A673 (cell line): ENCODE results near the gene PDE10A. TPM values are rescaled to one million over a fixed set of nuclear protein-coding genes. Genes with fewer than 3 reads are reported as not detected.

Source experiments
- BruUV-seq: library from RNA; stranded (reverse); fragments of 400-500 nt; replicated peaks from 2 replicates; lab custom pipeline; 2021; lab: Mats Ljungman, UMichigan
- CTCF ChIA-PET: fragments of 300-600 bp; sonication (Branson Sonifier 250); formaldehyde crosslinking; loops from one replicate; lab custom pipeline; 2022; ENCODE audit warnings: antibody characterized with exemption; lab: Charles Lee
- POLR2A ChIA-PET: fragments of 300-600 bp; sonication (Branson Sonifier 250); formaldehyde crosslinking; loops from one replicate; lab custom pipeline; 2022; ENCODE audit warnings: antibody characterized with exemption; ENCODE audit not compliant: low non-redundant PET; lab: Charles Lee
- DNase-seq: peaks from one replicate; pipeline ENCODE4 v3.0.0-alpha.2; 2015; ENCODE audit warnings: low spot score
- H3K27ac ChIP-seq: fragments of 200-600 bp; sonication (generic); 2 replicates; pipeline ENCODE4 v1.5.1; 2016; ENCODE audit warnings: mixed run types, low read depth, mild to moderate bottlenecking, mixed read lengths, antibody characterized with exemption, low read length; ENCODE audit not compliant: poor library complexity, severe bottlenecking
- H3K27me3 ChIP-seq: fragments of 200-600 bp; sonication (generic); replicated peaks from 2 replicates; pipeline ENCODE4 v1.6.1; 2017; ENCODE audit warnings: mixed run types, low read depth, mild to moderate bottlenecking, mixed read lengths, antibody characterized with exemption, low read length; ENCODE audit not compliant: insufficient read depth, poor library complexity
- H3K36me3 ChIP-seq: fragments of 200-600 bp; sonication (generic); 2 replicates; pipeline ENCODE4 v1.6.1; 2016; ENCODE audit warnings: mixed run types, mild to moderate bottlenecking, mixed read lengths, antibody characterized with exemption, low read length; ENCODE audit not compliant: insufficient read depth, poor library complexity, severe bottlenecking
- H3K4me1 ChIP-seq: fragments of 200-600 bp; sonication (generic); 2 replicates; pipeline ENCODE4 v1.6.1; 2017; ENCODE audit warnings: mixed run types, mild to moderate bottlenecking, mixed read lengths, antibody characterized with exemption, low read length; ENCODE audit not compliant: insufficient read depth, poor library complexity, severe bottlenecking
- H3K4me3 ChIP-seq: fragments of 200-600 bp; sonication (generic); 2 replicates; pipeline ENCODE4 v1.5.1; 2016; ENCODE audit warnings: low read depth, mixed run types, mild to moderate bottlenecking, mixed read lengths, low read length; ENCODE audit not compliant: poor library complexity, severe bottlenecking
- H3K9me3 ChIP-seq: fragments of 200-600 bp; sonication (generic); 2 replicates; pipeline ENCODE4 v1.6.1; 2016; ENCODE audit warnings: mixed run types, low read depth, mild to moderate bottlenecking, mixed read lengths, antibody characterized with exemption, low read length; ENCODE audit not compliant: poor library complexity, severe bottlenecking
- EZH2 ChIP-seq: fragments of 200-600 bp; sonication (generic); IDR thresholded peaks from 2 replicates; pipeline ENCODE4 v1.6.1; 2017; ENCODE audit warnings: borderline replicate concordance, low read depth, mild to moderate bottlenecking, mixed read lengths, antibody characterized with exemption, low read length; ENCODE audit not compliant: poor library complexity, severe bottlenecking
- intact Hi-C: fragments of 100-400 bp; cut with micrococcal nuclease; formaldehyde crosslinking; loops from one replicate; pipeline ENCODE4 v1.10.0; 2022; ENCODE audit not compliant: unreplicated experiment
- total RNA-seq: library from RNA; stranded (reverse); gene quantifications from 2 replicates; pipeline ENCODE4 v1.2.3, GENCODE V29; 2021
- TF ChIP-seq, protein P1 (sequence below): fragments of 300-800, 200-600 bp; sonication (generic); conservative IDR thresholded peaks from 2 replicates; pipeline ENCODE4 v1.5.1; 2017; ENCODE audit warnings: low read depth, mild to moderate bottlenecking, antibody characterized with exemption, low read length, moderate library complexity, mixed read lengths

Gene PDE10A
- total RNA-seq, 1 experiment from 2014 or later, result 2.3 TPM

- Histone ChIP-seq H3K4me3 (no peak overlapping the region), H3K27me3 (peaks cover 81% of the 10 kb centered on the region), H3K4me1 (no peaks in the 10 kb centered on the region), H3K9me3 (no peaks in the 10 kb centered on the region), H3K27ac (no peak overlapping the region), H3K36me3 (no peaks in the 10 kb centered on the region)
- no peak for TF ChIP-seq EZH2
- TF ChIP-seq, protein P1, sequence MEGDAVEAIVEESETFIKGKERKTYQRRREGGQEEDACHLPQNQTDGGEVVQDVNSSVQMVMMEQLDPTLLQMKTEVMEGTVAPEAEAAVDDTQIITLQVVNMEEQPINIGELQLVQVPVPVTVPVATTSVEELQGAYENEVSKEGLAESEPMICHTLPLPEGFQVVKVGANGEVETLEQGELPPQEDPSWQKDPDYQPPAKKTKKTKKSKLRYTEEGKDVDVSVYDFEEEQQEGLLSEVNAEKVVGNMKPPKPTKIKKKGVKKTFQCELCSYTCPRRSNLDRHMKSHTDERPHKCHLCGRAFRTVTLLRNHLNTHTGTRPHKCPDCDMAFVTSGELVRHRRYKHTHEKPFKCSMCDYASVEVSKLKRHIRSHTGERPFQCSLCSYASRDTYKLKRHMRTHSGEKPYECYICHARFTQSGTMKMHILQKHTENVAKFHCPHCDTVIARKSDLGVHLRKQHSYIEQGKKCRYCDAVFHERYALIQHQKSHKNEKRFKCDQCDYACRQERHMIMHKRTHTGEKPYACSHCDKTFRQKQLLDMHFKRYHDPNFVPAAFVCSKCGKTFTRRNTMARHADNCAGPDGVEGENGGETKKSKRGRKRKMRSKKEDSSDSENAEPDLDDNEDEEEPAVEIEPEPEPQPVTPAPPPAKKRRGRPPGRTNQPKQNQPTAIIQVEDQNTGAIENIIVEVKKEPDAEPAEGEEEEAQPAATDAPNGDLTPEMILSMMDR, result no peak
- DNase-seq, result no peak
- ChIA-PET CTCF (no interaction called here), POLR2A (no interaction called here)
- intact Hi-C loops, result no loop called here
- BruUV-seq, result no TSS peak
Observed at GRCh38 chr6:165657325-165657680, 5.7 kb downstream of the PDE10A start.

DNA sequence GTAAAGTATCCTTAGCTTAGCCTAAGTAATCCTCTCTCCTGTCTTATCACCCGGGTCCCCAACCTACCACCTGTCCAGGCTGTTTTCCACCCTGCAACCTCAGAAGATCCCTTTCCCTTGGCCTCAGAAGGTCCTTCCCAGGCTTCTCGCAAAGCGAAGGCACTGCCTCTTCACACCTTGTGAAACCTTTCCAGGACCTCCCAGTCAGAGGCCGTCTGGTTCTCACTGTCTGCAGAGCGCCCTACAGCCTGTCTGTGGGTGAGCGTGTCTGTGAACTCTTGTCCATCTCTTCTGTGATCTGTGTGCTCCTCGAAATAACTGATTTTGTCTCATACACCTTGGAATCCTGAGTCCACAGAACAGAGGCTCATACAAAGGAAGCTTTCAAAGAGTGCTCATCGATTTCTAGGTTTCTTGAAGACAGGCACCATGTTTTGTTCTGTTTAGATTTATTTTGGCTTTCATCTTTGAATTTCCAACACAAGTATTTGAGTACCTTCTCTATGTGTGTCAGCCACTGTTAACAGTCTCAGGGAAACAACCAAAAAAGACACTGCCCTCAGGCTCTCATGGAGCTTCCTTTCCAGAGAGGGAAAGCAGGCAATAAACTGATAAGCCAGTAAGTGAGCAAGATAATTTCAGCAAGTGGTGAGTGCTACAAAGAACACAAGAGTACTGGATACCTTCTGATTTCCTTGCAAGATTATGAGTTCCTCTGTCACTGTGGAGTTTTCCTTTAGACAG, 6.3 kb downstream of the PDE10A start:
- TF ChIP-seq, protein P1, result no peak
- TF ChIP-seq EZH2, result no peak
- BruUV-seq, result no TSS peak
- Histone ChIP-seq H3K4me3 (no peak overlapping the region), H3K36me3 (no peaks in the 10 kb centered on the region), H3K4me1 (no peaks in the 10 kb centered on the region), H3K9me3 (no peaks in the 10 kb centered on the region), H3K27ac (no peak overlapping the region), H3K27me3 (peaks cover 85% of the 10 kb centered on the region)
- no peak for DNase-seq
- intact Hi-C loops, result no loop called here
- ChIA-PET CTCF (no interaction called here), POLR2A (no interaction called here)

DNA sequence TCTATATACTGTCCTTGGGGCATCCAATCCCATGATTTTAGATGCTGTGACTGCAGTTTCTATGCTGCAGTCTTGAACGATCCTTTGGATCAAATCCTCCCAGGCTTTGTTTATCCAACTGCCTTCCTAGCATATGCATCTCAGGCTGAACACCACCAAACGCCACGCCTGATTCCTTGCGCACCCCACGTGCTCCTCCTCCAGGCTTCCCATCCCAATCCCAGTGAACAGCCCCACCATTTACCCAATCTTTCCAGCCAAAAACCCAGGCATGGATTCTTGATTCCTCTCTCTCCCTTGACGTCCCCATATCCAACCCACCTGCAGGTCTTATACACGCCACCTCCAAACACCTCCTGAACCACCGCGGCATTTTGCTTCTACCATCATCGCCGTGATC, 7.8 kb downstream of the PDE10A start:
- ChIA-PET POLR2A (no interaction called here), CTCF (no interaction called here)
- Histone ChIP-seq H3K27me3 (peaks cover 80% of the 10 kb centered on the region), H3K36me3 (no peaks in the 10 kb centered on the region), H3K27ac (no peak overlapping the region), H3K4me3 (no peak overlapping the region), H3K9me3 (no peaks in the 10 kb centered on the region), H3K4me1 (no peaks in the 10 kb centered on the region)
- no peak for TF ChIP-seq EZH2
- TF ChIP-seq, protein P1, result no peak
- no TSS peak for BruUV-seq
- DNase-seq, result no peak
- intact Hi-C loops, result no loop called here
